ENCODE measurements around the gene ZNF236.

GRCh38 chr18:76999077-76999476 lies 176.7 kb downstream of the ZNF236 start:
- TF ChIP-seq FOXM1 (IDR thresholded peaks at IDR 0.05; ENCODE audit: borderline replicate concordance, low read depth) (no peak), TEAD4 (IDR thresholded peaks at IDR 0.05) (no peak), NFIC (IDR thresholded peaks at IDR 0.05) (no peak), CEBPB (IDR thresholded peaks at IDR 0.05) (no peak), TAF1 (IDR thresholded peaks at IDR 0.05; ENCODE audit: low read depth) (no peak), MAX (IDR thresholded peaks at IDR 0.05) (no peak), RAD21 (IDR thresholded peaks at IDR 0.05; ENCODE audit: low read depth) (no peak), REST (IDR thresholded peaks at IDR 0.05; ENCODE audit: low read depth) (no peak), EP300 (IDR thresholded peaks at IDR 0.05; ENCODE audit: borderline replicate concordance) (no peak), YY1 (IDR thresholded peaks at IDR 0.05; ENCODE audit: low read depth) (no peak), ZBTB7A (IDR thresholded peaks at IDR 0.05; ENCODE audit: low read depth) (no peak), EGR1 (IDR thresholded peaks at IDR 0.05) (no peak), TCF12 (IDR thresholded peaks at IDR 0.05; ENCODE audit: low read depth) (no peak), CREB1 (IDR thresholded peaks at IDR 0.05; ENCODE audit: low read depth) (no peak)

Measured in Ishikawa (cell line).